Stimulated activated naive CD8-positive, alpha-beta T cell treated with anti-CD3 and anti-CD28 coated beads, Interleukin-15, amount 100 ng/mL, for 72 hours (primary cell): ENCODE measurements around the gene KRT24.

Source experiments
- ATAC-seq: fragments of 150-1000 bp; cut with Tn5 transposase; 2 replicates; pipeline ENCODE4 v1.10.0; 2021; ENCODE audit warnings: mild to moderate bottlenecking, moderate library complexity
- DNase-seq, 2 donors: peaks; one replicate each; pipeline ENCODE4 v3.0.0; 2021 to 2022
- H3K27ac Mint-ChIP-seq, 2 donors: one replicate each; pipeline ENCODE4 v1.8.0; 2022; ENCODE audit warnings: mild to moderate bottlenecking in 2 of 2, mixed read lengths in 2 of 2, moderate library complexity in 2 of 2
- H3K27me3 Mint-ChIP-seq: one replicate; pipeline ENCODE4 v1.8.0; 2022; ENCODE audit warnings: mixed read lengths
- H3K4me1 Mint-ChIP-seq: one replicate; pipeline ENCODE4 v1.8.0; 2022; ENCODE audit warnings: mild to moderate bottlenecking, mixed read lengths
- H3K4me3 Mint-ChIP-seq, 2 donors: one replicate each; pipeline ENCODE4 v1.8.0; 2022; ENCODE audit warnings: mild to moderate bottlenecking in 2 of 2, mixed read lengths in 2 of 2, moderate library complexity in 1 of 2
- H3K9me3 Mint-ChIP-seq, 2 donors: one replicate each; pipeline ENCODE4 v1.8.0; 2022; ENCODE audit warnings: mixed read lengths in 2 of 2

The KRT24 gene

DNA sequence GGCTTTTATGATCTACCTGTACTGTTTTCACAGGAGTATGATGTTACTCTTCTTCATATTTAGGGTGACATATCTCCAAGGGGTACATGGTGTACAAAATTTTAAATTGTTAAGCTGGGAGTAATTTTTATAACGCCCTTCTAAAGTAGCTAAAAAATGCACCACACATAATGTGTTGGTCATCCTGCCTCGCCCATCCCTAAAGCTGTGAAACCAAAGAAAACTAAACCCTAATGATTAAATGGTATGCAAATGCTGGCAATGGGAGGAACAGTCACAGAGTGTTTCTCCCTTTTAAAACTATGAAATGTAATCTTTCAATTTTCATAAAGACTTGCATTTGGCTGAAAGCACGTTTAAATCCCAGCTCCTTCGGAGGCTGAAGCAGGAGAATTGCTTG, 2.0 kb upstream of the KRT24 start:
- peaks cover 36% of the 10 kb centered on the region for H3K27me3 Mint-ChIP-seq
- no peak for ATAC-seq
- H3K4me3 Mint-ChIP-seq, result no peak overlapping the region
- H3K9me3 Mint-ChIP-seq, result no peaks in the 10 kb centered on the region
- no peaks in the 10 kb centered on the region for H3K4me1 Mint-ChIP-seq
- DNase-seq, result no peak
- no peak overlapping the region for H3K27ac Mint-ChIP-seq

DNA sequence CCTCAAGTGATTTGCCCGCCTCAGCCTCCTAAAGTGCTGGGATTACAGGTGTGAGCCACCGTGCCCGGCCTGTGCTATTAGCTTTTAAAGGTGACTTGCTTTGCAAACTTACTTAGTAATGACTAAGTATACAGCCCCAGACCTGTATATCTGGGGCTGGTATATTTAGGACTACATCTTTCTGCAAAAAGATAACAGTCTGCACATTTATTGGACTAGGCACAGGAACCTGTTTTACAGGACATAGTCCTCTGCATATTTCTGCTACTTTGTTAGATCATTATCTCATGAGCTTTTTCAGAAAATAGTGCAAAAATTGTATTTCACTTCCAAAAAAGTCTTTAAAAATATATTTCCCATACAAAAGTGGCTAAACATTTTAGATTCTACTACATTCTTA, 1.3 kb downstream of the KRT24 start:
- no peak for ATAC-seq
- DNase-seq, result no peak
- Mint-ChIP-seq H3K4me1 (no peaks in the 10 kb centered on the region), H3K9me3 (no peaks in the 10 kb centered on the region), H3K4me3 (no peak overlapping the region), H3K27ac (peak overlapping the region in 1 of 2 donors; percentile 44), H3K27me3 (peaks cover 51% of the 10 kb centered on the region)

DNA sequence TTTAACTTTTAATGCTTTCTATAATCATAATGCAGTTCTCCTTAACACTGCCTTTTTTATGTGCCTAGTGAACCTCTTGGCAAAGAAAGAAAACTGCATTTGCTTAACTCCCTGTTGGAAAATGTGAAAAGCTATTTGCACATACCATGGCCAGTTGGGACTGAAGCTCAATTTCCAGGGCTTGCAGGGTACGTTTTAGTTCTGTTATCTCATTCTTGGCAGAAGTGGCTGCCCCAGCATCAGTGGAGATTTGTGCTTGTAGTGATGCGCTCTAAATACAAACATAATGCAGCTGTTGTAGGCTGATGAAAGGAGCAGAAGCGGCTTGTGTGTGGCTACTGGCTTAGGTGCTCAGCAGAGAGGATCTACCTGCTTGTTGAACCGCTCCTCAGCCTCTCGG, 3.7 kb downstream of the KRT24 start:
- no peak for DNase-seq
- no peak overlapping the region for H3K4me3 Mint-ChIP-seq
- peaks cover 48% of the 10 kb centered on the region for H3K27me3 Mint-ChIP-seq
- H3K4me1 Mint-ChIP-seq, result no peaks in the 10 kb centered on the region
- no peaks in the 10 kb centered on the region for H3K9me3 Mint-ChIP-seq
- H3K27ac Mint-ChIP-seq, result no peak overlapping the region
- no peak for ATAC-seq

DNA sequence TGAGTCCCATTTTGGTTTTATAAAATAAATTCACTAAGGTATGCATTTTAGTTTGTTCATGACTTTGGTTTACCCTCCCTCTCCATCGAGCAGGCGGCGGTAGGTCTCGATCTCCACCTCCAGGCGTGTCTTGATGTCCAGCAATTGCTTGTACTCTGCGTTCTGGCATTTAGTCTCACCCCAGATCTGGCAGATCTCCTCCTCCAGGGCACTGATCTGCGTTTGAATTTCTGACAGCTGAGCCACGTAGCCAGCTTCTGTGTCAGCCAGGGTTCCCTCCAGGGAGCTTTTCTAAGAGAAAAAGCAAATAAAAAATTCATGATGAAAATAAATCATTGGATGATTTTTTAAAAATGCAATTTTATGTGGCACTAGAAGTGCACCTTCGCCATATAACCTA, 4.2 kb downstream of the KRT24 start:
- Mint-ChIP-seq H3K27me3 (peaks cover 43% of the 10 kb centered on the region), H3K9me3 (no peaks in the 10 kb centered on the region), H3K4me1 (no peaks in the 10 kb centered on the region), H3K4me3 (no peak overlapping the region), H3K27ac (no peak overlapping the region)
- no peak for DNase-seq
- no peak for ATAC-seq

DNA sequence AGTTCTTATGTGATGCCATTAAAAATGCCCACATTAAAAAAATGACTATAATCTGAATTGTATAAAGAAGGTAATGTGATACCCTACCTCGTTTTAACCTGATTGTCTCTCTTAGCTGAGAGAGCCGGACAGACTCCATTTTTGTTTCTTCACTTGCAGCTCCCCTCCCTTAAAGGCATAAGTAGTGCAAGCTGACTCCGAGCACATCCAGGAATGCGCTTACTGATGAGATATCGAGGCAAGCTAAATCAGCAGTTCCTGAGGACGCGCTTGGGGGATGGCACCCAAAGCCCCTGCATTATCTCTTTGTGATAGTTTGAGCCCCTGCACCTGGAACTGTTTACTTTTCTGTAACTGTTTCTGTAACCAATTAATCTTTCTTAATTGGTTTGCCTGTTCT, 6.3 kb downstream of the KRT24 start:
- DNase-seq (no peak), ATAC-seq (no peak)
- Mint-ChIP-seq H3K4me1 (no peaks in the 10 kb centered on the region), H3K27me3 (peaks cover 31% of the 10 kb centered on the region), H3K4me3 (no peak overlapping the region), H3K9me3 (no peaks in the 10 kb centered on the region), H3K27ac (no peak overlapping the region)

DNA sequence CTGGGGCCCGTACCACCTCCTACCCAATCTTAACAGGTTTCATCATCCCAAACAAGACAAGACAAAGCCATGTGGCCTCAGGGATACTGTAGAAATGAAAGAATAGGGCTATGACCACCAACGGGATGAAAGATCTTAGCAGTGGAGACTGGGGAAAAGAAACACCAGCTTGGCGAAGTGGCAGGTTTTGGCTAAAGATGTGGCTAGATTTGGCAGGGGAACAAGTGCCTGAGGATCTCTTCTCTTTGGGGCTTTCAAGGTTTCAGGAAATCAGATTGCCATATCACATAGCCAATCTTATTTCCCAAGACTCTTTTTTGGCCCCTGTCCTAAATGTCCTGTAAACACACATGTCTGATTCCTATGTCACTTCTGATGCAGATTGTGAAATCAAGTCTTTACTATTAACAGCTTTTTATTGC, 6.9 kb downstream of the KRT24 start:
- H3K27ac Mint-ChIP-seq, result no peak overlapping the region
- no peaks in the 10 kb centered on the region for H3K4me1 Mint-ChIP-seq
- no peaks in the 10 kb centered on the region for H3K9me3 Mint-ChIP-seq
- H3K4me3 Mint-ChIP-seq, result no peak overlapping the region
- DNase-seq, result no peak
- peaks cover 31% of the 10 kb centered on the region for H3K27me3 Mint-ChIP-seq
- no peak for ATAC-seq

DNA sequence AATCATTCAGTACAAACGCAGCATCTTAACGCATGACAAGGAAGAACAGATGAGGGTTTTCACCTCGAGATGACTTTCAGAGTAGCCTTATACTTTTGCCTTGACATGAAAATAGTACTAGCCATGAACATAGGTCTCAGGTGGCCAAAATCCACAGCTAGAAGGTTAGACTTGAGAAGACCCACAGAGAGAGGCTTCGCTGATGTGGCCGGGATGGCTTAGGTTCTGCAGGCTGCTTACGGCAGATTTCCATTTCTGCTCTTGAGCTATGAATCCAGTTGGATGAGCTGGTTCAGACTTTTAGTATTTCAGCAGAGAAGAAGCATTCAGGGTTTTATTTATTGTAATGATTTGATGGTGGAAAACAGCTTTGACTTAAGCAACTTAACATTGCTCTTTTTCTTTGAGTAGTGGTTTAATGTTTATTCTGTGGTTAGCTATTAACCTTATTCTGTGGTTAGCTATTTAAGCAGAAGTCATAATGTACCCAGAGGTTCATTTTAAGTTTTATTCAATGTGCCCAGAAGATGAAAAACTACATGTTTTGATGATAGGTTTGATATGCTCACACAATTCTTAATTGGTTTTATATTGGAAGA, 7.6 kb downstream of the KRT24 start:
- DNase-seq (no peak), ATAC-seq (no peak)
- H3K27ac Mint-ChIP-seq, result no peak overlapping the region
- no peaks in the 10 kb centered on the region for H3K9me3 Mint-ChIP-seq
- H3K4me1 Mint-ChIP-seq, result no peaks in the 10 kb centered on the region
- H3K27me3 Mint-ChIP-seq, result peaks cover 31% of the 10 kb centered on the region
- no peak overlapping the region for H3K4me3 Mint-ChIP-seq

DNA sequence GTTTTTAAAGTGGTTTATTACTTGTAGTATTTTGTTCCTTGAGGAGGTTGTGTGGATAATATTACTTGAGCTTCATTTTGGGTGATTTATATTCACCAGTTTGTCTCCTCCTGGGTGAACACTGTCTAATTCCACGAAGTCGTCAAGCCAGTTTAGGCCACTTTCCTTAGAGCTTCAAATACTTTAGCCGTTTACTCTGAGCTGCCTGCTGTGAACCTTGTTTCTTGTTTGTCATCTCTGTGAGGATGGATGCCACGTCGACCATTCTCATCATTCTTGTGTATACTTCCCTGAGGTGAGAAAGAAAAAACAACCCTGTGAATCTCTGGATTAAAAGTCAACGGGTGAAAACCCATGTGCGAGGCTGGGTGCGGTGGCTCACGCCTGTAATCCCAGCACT, 9.0 kb downstream of the KRT24 start:
- Mint-ChIP-seq H3K27me3 (peaks cover 24% of the 10 kb centered on the region), H3K4me1 (no peaks in the 10 kb centered on the region), H3K9me3 (no peaks in the 10 kb centered on the region), H3K4me3 (no peak overlapping the region), H3K27ac (peak overlapping the region in 1 of 2 donors; percentile 59)
- no peak for DNase-seq
- ATAC-seq, result no peak

DNA sequence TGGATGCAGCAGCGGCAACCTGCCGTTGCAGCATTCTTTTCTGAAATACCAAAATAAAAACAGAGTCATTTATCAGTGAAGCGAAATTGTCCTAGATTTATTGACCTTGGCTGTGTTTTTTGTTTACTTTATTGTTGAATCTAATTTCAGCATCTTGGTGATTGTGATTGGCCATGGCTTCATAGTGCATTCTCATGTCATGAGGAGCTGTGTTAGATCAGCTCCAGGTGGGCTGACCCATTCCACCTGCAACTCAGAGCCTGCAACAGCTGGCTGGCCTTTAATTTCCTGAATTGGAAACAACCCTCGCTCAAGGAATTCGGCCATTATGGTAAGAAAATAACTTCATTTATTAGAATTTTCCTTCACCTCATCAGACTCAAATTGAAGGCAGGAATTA, 16.4 kb downstream of the KRT24 start:
- no peak overlapping the region for H3K27ac Mint-ChIP-seq
- no peak for ATAC-seq
- H3K4me1 Mint-ChIP-seq, result no peaks in the 10 kb centered on the region
- no peaks in the 10 kb centered on the region for H3K9me3 Mint-ChIP-seq
- no peak for DNase-seq
- H3K4me3 Mint-ChIP-seq, result no peak overlapping the region
- peaks cover 3% of the 10 kb centered on the region for H3K27me3 Mint-ChIP-seq

DNA sequence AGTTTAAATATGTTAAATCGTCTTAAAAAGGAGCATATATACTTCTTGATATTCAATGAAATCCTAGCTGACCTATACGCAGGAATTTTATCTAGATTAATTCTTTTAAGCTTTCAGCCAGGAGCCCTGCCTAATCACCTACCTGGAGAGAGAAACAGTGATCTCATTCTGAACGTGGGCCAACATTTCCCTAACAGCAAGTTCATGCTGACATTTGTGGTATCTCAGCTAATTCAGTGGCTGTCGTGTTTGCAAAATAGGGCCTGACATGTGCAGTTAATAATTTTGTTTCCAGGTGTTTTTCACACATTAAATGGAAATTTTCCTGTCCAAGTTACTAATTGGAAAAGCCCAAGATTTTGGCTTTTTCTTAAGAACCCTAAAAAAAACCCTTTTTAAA, 17.4 kb downstream of the KRT24 start:
- no peaks in the 10 kb centered on the region for H3K9me3 Mint-ChIP-seq
- H3K4me1 Mint-ChIP-seq, result no peaks in the 10 kb centered on the region
- no peak overlapping the region for H3K27ac Mint-ChIP-seq
- ATAC-seq (no peak), DNase-seq (no peak)
- no peak overlapping the region for H3K4me3 Mint-ChIP-seq
- peaks cover 8% of the 10 kb centered on the region for H3K27me3 Mint-ChIP-seq

DNA sequence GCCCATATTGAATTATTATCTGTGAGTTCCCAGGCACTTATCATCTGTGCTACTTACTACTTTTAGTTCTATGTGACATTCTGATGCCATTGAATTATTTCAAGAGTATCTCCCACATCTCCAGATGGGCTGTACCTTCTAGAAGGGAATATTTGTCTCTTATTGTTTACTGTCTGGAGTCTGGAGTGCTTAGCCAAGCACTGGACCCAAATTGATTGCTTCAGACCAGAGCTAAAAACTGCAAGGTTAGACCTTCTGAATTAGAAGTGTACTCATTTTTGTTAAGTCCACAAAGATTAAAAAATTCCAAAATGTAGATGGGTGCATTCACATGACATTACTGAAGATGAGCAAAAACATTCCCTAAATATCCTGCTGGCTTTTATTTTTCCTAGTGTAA, 22.6 kb downstream of the KRT24 start:
- peaks cover 45% of the 10 kb centered on the region for H3K27me3 Mint-ChIP-seq
- no peaks in the 10 kb centered on the region for H3K9me3 Mint-ChIP-seq
- no peak for ATAC-seq
- no peak overlapping the region for H3K27ac Mint-ChIP-seq
- DNase-seq, result no peak
- peaks cover 10% of the 10 kb centered on the region for H3K4me1 Mint-ChIP-seq
- no peak overlapping the region for H3K4me3 Mint-ChIP-seq

DNA sequence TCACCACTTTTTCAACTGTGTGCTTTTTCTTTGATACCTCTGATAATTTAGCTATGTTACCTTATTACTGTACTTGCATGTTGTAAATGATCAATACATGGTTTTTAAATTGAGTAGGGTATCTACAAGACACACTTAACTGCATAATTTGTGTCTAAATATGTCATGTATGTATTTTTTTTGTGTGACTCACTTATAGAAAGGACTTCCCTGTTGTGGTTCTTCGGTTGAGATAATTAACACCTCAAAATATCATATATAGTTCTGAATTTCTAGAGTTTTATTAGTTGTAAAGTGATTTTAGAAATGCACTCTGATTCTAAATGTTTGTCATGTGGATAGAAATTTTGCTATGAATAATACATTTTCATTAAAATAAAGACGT, 24.0 kb downstream of the KRT24 start:
- Mint-ChIP-seq H3K27me3 (peaks cover 52% of the 10 kb centered on the region), H3K4me1 (peaks cover 10% of the 10 kb centered on the region), H3K4me3 (no peak overlapping the region), H3K27ac (no peak overlapping the region), H3K9me3 (no peaks in the 10 kb centered on the region)
- DNase-seq, result no peak
- ATAC-seq, result no peak

DNA sequence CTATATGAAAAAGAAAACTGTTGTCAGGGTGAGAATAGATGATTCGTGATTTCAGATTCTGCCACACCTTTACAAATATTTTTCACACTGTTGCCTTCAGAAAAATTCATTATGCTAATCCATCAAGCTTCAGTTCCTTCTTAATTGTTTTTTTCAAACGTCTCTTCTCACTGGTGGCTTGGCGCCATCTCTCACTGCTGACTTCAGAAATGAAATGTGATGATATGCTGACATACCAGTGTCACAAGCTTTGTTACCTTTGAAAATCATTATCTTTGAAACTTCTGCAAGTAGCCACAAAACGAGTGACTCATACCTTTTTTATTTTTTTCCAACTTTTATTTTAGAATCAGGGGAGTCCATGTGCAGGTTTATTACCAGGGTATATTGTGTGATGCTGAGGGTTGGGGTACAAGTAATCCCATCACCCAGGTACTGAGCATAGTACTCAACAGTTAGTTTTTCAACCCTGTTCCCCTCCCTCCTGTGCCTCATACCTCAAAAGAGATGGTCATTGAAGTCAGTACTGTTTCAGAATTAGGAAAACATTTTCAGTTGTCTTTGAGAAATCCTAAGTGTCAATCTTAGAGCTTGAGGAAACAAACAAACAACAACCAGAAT, 24.5 kb downstream of the KRT24 start:
- Mint-ChIP-seq H3K4me1 (peaks cover 10% of the 10 kb centered on the region), H3K27ac (no peak overlapping the region), H3K4me3 (no peak overlapping the region), H3K9me3 (no peaks in the 10 kb centered on the region), H3K27me3 (peaks cover 56% of the 10 kb centered on the region)
- ATAC-seq (no peak), DNase-seq (no peak)

DNA sequence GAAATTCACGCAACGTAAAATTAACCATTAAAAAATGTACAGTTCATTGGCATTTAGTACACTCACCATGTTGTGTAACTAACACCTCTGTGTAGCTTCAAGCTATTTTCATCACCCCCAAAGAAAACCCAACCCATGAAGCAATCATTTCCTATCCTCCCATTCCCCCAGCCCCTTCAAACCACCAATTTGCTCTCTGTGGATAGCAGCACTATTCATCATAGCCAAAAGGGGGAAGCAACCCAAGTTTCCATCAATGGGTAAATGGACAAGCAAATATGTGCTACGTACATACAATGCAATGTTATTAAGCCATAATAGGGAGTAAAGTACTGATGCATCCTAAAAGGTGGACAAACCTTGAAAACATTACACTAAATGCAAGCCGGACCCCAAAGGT, 27.6 kb downstream of the KRT24 start:
- H3K27ac Mint-ChIP-seq, result no peak overlapping the region
- peaks cover 48% of the 10 kb centered on the region for H3K27me3 Mint-ChIP-seq
- H3K4me1 Mint-ChIP-seq, result peaks cover 10% of the 10 kb centered on the region
- no peak for ATAC-seq
- DNase-seq, result no peak
- no peak overlapping the region for H3K4me3 Mint-ChIP-seq
- no peaks in the 10 kb centered on the region for H3K9me3 Mint-ChIP-seq

DNA sequence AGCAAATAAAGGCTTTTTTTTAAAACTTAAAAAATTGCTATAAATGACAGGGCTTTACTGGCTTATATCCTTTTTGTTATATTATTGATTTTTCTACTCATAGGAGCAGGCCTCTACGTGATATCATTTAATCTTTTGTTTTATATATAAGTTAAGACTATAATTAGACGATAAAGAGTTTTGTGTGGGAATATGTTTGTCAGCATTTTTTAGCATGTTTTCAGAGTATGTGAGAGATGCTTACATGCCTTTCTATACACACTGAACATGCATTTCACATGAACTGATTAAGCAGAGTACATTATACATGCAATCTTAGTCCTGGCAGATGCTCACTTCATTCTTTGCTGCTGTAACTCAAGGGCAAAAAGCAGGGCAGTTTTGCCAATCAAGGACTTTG, 30.9 kb downstream of the KRT24 start:
- Mint-ChIP-seq H3K4me1 (no peaks in the 10 kb centered on the region), H3K27ac (no peak overlapping the region), H3K27me3 (peaks cover 24% of the 10 kb centered on the region), H3K4me3 (no peak overlapping the region), H3K9me3 (no peaks in the 10 kb centered on the region)
- ATAC-seq (no peak), DNase-seq (no peak)

DNA sequence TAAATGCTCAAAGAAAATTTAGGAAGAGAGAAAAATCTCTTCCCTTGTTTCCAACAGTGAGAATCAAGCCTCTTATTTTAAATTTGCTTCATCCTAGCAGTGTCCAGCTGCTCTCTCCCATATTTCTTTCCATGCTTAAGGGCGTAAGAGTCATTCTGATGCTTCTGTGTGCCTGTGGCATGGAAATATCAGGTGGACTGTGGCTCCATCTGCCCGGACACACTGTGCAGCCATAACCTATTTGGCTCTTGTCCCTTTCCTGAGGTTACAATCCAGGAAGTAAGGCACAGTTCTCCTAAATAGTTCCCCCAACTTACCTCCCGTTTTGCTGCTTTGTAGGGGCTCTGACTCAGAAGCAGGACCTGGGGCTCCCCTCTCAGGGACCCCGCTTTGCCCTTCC, 32.3 kb downstream of the KRT24 start:
- ATAC-seq, result no peak
- Mint-ChIP-seq H3K4me3 (no peak overlapping the region), H3K27me3 (peaks cover 20% of the 10 kb centered on the region), H3K4me1 (no peaks in the 10 kb centered on the region), H3K9me3 (no peaks in the 10 kb centered on the region), H3K27ac (no peak overlapping the region)
- no peak for DNase-seq

DNA sequence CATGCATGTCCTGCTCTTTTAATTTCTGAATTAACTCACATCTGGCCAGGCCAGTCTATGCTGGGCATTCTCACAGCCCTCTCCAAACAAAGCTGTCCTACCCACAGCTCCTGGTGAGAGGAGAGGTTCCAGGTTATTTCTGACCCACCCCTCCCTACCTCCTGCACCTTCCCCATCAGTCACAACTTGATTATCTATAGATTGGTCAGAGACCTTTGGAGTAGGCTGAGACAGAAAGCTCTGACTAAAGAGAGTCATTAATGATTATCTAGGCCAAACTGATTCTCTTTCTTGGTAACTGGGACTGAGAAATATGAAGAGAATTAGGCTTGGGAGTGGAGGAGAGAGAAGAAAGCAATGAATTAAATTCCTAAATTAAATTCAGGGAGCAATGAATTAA, 37.2 kb downstream of the KRT24 start:
- H3K4me3 Mint-ChIP-seq, result no peak overlapping the region
- DNase-seq (no peak), ATAC-seq (no peak)
- no peaks in the 10 kb centered on the region for H3K9me3 Mint-ChIP-seq
- no peak overlapping the region for H3K27ac Mint-ChIP-seq
- H3K4me1 Mint-ChIP-seq, result peaks cover 7% of the 10 kb centered on the region
- peaks cover 32% of the 10 kb centered on the region for H3K27me3 Mint-ChIP-seq
